ENCODE results near the gene CEACAM19.

The CEACAM19 gene

DNA sequence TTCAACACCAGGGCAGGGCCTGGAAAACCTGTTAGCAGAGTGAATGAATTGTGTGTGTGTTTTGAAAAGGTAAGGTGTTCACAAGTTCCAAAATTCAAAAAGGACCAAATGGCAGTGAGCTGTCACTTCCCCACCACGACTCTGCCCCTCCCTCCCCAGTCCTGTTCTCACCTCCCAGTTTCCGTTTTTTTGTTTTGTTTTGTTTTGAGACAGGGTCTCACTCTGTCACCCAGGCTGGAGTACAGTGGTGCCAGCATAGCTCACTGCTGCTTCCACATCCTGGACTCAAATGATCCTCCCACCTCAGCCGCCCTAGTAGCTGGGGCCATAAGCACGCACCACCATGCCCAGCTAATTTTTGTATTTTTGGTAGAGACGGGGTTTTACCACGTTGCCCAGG is 56.9 kb downstream of the CEACAM19 start:
- TF ChIP-seq ZNF70 (CRISPR knock-in tag; IDR thresholded peaks at IDR 0.05) (no peak), CSDC2 (CRISPR knock-in tag; IDR thresholded peaks at IDR 0.05) (no peak), ZFP30 (CRISPR knock-in tag; IDR thresholded peaks at IDR 0.05) (no peak), ISL1 (CRISPR knock-in tag; IDR thresholded peaks at IDR 0.05) (no peak), ZNF565 (CRISPR knock-in tag; conservative IDR thresholded peaks at IDR 0.05; ENCODE audit: low read depth) (no peak), ESRRG (CRISPR knock-in tag; IDR thresholded peaks at IDR 0.05) (no peak), OSR1 (CRISPR knock-in tag; IDR thresholded peaks at IDR 0.05) (no peak), TOX (CRISPR knock-in tag; IDR thresholded peaks at IDR 0.05; ENCODE audit: borderline replicate concordance) (no peak), GLIS3 (CRISPR knock-in tag; IDR thresholded peaks at IDR 0.05) (no peak), ZNF8 (CRISPR knock-in tag; IDR thresholded peaks at IDR 0.05) (no peak), PPARA (CRISPR knock-in tag; IDR thresholded peaks at IDR 0.05; ENCODE audit: borderline replicate concordance) (no peak)
- TF ChIP-seq, protein P1, sequence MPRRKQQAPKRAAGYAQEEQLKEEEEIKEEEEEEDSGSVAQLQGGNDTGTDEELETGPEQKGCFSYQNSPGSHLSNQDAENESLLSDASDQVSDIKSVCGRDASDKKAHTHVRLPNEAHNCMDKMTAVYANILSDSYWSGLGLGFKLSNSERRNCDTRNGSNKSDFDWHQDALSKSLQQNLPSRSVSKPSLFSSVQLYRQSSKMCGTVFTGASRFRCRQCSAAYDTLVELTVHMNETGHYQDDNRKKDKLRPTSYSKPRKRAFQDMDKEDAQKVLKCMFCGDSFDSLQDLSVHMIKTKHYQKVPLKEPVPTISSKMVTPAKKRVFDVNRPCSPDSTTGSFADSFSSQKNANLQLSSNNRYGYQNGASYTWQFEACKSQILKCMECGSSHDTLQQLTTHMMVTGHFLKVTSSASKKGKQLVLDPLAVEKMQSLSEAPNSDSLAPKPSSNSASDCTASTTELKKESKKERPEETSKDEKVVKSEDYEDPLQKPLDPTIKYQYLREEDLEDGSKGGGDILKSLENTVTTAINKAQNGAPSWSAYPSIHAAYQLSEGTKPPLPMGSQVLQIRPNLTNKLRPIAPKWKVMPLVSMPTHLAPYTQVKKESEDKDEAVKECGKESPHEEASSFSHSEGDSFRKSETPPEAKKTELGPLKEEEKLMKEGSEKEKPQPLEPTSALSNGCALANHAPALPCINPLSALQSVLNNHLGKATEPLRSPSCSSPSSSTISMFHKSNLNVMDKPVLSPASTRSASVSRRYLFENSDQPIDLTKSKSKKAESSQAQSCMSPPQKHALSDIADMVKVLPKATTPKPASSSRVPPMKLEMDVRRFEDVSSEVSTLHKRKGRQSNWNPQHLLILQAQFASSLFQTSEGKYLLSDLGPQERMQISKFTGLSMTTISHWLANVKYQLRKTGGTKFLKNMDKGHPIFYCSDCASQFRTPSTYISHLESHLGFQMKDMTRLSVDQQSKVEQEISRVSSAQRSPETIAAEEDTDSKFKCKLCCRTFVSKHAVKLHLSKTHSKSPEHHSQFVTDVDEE (CRISPR knock-in tag; IDR thresholded peaks at IDR 0.05), result no peak
- TF ChIP-seq, protein P2, sequence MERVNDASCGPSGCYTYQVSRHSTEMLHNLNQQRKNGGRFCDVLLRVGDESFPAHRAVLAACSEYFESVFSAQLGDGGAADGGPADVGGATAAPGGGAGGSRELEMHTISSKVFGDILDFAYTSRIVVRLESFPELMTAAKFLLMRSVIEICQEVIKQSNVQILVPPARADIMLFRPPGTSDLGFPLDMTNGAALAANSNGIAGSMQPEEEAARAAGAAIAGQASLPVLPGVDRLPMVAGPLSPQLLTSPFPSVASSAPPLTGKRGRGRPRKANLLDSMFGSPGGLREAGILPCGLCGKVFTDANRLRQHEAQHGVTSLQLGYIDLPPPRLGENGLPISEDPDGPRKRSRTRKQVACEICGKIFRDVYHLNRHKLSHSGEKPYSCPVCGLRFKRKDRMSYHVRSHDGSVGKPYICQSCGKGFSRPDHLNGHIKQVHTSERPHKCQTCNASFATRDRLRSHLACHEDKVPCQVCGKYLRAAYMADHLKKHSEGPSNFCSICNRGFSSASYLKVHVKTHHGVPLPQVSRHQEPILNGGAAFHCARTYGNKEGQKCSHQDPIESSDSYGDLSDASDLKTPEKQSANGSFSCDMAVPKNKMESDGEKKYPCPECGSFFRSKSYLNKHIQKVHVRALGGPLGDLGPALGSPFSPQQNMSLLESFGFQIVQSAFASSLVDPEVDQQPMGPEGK (CRISPR knock-in tag; IDR thresholded peaks at IDR 0.05; ENCODE audit: borderline replicate concordance), result no peak
- TF ChIP-seq, protein P3, sequence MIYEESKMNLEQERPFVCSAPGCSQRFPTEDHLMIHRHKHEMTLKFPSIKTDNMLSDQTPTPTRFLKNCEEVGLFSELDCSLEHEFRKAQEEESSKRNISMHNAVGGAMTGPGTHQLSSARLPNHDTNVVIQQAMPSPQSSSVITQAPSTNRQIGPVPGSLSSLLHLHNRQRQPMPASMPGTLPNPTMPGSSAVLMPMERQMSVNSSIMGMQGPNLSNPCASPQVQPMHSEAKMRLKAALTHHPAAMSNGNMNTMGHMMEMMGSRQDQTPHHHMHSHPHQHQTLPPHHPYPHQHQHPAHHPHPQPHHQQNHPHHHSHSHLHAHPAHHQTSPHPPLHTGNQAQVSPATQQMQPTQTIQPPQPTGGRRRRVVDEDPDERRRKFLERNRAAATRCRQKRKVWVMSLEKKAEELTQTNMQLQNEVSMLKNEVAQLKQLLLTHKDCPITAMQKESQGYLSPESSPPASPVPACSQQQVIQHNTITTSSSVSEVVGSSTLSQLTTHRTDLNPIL (CRISPR knock-in tag; IDR thresholded peaks at IDR 0.05; ENCODE audit: low read depth), result no peak
- ATAC-seq, result no peak

DNA sequence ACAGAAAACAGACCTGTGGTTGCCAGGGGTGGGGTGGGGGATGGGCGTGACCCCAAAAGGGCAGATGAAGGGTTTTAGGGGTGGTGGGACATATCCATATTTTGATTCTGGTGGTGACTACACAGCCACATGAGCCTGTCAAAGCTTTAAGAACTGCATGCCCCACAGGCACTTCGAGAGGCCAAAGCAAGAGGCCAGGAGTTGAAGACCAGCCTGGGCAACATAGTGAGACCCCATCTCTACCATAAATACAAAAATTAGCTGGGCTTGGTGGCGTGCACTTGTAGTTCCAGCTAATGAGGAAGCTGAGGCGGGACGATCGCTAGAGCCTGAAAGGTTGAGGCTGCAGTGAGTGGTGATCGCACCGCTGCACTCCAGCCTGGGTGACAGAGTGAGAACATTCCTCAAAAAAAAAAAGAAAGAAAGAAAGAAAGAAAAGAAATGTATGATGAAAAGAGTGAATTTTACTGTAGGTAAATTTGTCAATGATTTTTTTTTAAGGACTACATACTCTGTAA is 58.3 kb downstream of the CEACAM19 start:
- no peak for ATAC-seq
- TF ChIP-seq SNAI2 (CRISPR knock-in tag; IDR thresholded peaks at IDR 0.05), result no peak
- TF ChIP-seq, protein P4, sequence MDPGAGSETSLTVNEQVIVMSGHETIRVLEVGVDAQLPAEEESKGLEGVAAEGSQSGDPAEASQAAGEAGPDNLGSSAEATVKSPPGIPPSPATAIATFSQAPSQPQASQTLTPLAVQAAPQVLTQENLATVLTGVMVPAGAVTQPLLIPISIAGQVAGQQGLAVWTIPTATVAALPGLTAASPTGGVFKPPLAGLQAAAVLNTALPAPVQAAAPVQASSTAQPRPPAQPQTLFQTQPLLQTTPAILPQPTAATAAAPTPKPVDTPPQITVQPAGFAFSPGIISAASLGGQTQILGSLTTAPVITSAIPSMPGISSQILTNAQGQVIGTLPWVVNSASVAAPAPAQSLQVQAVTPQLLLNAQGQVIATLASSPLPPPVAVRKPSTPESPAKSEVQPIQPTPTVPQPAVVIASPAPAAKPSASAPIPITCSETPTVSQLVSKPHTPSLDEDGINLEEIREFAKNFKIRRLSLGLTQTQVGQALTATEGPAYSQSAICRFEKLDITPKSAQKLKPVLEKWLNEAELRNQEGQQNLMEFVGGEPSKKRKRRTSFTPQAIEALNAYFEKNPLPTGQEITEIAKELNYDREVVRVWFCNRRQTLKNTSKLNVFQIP (CRISPR knock-in tag; IDR thresholded peaks at IDR 0.05; ENCODE audit: borderline replicate concordance, low read depth), result no peak
- TF ChIP-seq GLIS3 (CRISPR knock-in tag; IDR thresholded peaks at IDR 0.05), result no peak
- TF ChIP-seq ZC3H10 (CRISPR knock-in tag; IDR thresholded peaks at IDR 0.05), result no peak
- TF ChIP-seq PPARA (CRISPR knock-in tag; IDR thresholded peaks at IDR 0.05; ENCODE audit: borderline replicate concordance), result no peak
- no peak for TF ChIP-seq ZNF70 (CRISPR knock-in tag; IDR thresholded peaks at IDR 0.05)
- TF ChIP-seq, protein P2 (CRISPR knock-in tag; IDR thresholded peaks at IDR 0.05; ENCODE audit: borderline replicate concordance), result no peak
- TF ChIP-seq TOX (CRISPR knock-in tag; IDR thresholded peaks at IDR 0.05; ENCODE audit: borderline replicate concordance), result no peak
- no peak for TF ChIP-seq ISL1 (CRISPR knock-in tag; IDR thresholded peaks at IDR 0.05)

DNA sequence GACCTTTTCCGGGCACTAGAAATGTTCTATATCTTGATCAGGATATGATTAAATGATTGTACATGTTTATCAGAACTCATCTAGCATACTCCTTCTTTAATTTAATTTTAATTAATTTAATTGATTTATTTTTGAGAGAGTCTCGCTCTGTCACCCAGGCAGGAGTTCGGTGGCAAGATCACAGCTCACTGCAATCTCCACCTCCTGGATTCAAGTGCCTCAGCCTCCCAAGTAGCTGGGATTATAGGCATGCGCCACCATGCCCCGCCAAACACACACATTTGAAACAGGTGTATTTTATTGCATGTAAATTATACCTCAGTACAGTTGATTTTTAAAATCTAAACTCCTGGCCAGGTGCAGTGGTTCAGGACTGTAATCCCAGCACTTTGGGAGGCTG is 59.8 kb downstream of the CEACAM19 start:
- ATAC-seq, result no peak
- TF ChIP-seq ISL1 (CRISPR knock-in tag; IDR thresholded peaks at IDR 0.05), result no peak
- TF ChIP-seq ZC3H10 (CRISPR knock-in tag; IDR thresholded peaks at IDR 0.05), result no peak
- peak; percentile 86 for TF ChIP-seq ZFP3 (CRISPR knock-in tag; IDR thresholded peaks at IDR 0.05)

DNA sequence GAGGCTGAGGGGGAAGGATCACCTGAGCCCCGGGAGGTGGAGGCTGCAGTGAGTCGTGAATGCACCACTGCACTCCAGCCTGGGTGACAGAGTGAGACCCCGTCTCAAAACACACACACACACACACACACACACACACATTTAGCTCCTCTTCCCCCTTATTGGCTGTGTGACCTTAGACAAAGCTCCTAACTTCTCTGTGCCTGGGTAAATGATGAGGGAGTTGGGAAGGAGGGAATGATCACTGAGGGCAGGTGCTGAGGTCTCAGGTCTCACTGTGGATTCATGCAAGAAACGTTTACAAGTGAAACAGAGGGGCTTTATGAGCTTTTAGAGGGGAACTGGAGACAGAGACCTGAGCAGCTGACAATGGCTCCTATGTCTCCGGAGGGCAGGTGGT is 60.3 kb downstream of the CEACAM19 start:
- TF ChIP-seq ZC3H10 (CRISPR knock-in tag; IDR thresholded peaks at IDR 0.05) (no peak), GLIS3 (CRISPR knock-in tag; IDR thresholded peaks at IDR 0.05) (no peak), ZNF70 (CRISPR knock-in tag; IDR thresholded peaks at IDR 0.05) (no peak), ZNF8 (CRISPR knock-in tag; IDR thresholded peaks at IDR 0.05) (no peak), ARNTL (CRISPR knock-in tag; IDR thresholded peaks at IDR 0.05; ENCODE audit: borderline replicate concordance, low read depth) (no peak), PPARA (CRISPR knock-in tag; IDR thresholded peaks at IDR 0.05; ENCODE audit: borderline replicate concordance) (no peak), TCF4 (CRISPR knock-in tag; IDR thresholded peaks at IDR 0.05; ENCODE audit: borderline replicate concordance) (no peak)
- TF ChIP-seq, protein P4 (CRISPR knock-in tag; IDR thresholded peaks at IDR 0.05; ENCODE audit: borderline replicate concordance, low read depth), result no peak
- no peak for ATAC-seq
